ENCODE measurements around the gene SIAH2. TPM values are rescaled to one million over a fixed set of nuclear protein-coding genes. Genes with fewer than 3 reads are reported as not detected.
"Not testable (repeated sequence)": the region's sequence is repeated elsewhere in the genome, so short reads cannot be mapped to it uniquely, and the experiment has no call there.

SIAH2 gene, protein sequence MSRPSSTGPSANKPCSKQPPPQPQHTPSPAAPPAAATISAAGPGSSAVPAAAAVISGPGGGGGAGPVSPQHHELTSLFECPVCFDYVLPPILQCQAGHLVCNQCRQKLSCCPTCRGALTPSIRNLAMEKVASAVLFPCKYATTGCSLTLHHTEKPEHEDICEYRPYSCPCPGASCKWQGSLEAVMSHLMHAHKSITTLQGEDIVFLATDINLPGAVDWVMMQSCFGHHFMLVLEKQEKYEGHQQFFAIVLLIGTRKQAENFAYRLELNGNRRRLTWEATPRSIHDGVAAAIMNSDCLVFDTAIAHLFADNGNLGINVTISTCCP
- 29.9 TPM for total RNA-seq

DNA sequence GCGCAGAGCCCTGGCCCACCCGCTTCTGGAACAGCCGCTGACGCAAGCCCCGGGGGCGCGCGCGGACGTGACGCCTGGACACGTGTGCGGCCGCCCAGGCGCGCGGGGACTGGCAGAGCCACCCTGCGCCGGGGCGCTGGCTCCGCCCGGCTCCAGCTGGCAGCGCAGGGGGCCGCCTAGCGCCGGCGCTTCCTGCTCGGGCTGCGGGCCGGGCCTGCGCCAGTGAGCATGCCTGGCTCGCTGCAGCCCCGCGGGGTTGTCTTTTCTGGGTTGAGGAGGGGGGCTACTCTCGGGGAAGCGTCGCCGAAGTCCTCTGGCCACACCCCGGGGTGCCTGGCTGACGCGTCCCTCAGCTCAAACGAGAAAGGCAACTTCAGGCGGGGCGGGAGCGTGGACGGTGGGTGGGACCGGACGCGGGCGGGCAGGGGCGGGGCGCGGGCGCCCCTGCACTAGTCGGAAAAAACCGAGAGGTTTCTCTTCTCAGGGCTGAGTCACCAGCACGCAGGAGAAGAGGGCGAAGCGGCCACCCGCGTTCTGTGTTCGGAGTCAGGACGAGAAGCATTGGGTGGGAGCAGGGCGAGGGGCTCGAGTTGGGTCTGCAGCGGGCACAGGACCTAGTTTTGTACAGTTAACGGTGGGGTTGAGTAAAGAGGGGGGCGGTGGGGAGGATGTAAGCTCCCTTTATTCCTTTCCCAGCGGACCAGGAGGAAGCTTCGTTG lies at the start of gene SIAH2:
TSS of gene SIAH2 (minus strand) at position 48 of the 719 bp plus-strand sequence. CDS start 320 bp downstream, outside the sequence.
- DNase-seq (ENCODE audit: low spot score) = peak; percentile 94

DNA sequence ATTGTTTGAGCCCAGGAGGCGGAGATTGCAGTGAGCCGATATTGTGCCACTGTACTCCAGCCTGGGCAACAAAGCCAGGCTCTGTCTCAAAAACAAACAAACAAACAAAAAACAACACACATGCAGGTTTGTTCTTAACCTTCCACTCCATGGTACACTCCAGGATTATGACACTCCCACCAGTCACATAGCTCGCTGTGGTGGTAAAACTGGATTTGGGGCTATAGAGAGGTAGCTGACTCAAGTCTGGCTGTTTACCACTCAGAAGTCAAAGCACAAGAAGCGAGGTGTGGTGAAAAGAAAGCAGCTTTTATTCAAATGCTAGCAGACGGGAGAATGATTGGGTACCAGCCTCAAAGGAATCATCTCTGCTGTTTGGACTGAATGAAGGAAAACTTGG lies 49.0 kb upstream of the SIAH2 start:
- no peak for DNase-seq (ENCODE audit: low spot score)

DNA sequence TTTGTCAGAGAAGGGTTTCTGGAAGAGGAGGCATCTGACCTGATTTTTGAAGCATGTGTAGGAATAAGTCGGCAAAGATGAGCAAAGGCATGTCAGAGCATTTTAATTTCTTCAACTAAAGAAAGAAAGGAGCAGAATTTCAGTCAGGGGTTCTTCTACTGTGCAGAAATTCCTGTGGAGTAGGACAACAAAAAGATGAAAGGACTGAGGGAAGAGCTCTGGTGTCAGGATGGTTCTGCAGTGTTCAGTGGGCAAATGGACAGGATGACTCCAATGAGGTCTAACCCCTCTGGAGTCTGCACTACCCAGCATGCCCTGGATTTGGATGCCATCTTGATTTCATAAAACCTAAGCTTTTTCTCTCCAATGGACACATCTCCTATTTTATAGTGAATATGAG lies 47.7 kb upstream of the SIAH2 start:
- no peak for DNase-seq (ENCODE audit: low spot score)

DNA sequence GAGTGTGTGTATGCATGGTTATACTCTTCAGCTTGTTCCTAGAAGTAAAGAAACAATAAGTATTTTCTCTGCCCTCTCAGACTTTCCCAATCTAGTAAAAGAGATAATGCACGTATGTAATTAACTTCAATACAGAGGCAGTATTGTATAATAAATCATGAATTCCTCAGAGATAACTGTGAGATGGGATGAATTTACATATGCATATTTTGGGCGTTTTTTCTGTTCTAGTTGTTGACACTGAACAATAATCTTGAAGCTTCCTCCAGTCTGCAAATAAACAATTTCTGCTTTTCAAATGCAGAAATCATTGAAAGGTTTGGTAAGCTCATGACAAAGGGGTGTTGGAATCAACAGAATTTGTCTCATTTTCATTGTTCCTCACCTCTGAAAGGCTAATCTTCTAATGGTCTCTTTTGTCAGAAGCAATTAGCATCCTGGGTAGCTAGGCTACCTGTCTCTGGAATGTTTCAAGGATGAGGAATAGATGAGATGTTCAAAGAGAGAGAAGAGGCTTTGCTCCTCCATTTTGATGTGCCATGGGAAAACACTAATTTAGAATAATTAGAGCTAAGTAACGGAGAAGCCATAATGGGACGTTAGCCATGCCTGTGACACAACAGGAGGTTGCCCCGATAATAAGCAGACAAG lies 43.3 kb upstream of the SIAH2 start:
- no peak for DNase-seq (ENCODE audit: low spot score)

DNA sequence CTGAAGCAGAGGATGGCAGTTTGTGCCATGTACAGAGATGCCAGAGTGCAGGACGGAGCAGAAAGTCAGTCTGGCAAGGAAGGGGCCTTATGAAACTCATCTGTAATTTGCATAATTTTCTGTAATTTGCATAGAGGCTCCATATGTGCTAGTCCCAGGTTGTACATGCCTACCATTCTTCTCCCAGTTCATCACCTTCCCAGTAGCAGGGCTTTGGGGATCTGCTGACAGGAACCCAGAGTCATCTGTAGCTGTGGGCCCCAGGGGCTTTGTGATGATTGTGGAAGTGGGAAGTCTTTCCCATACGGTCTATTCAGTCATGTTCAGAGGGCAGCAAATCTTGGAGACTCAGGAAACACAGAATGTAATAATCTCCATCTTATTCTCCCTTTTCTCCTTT lies 42.4 kb upstream of the SIAH2 start:
- no peak for DNase-seq (ENCODE audit: low spot score)

DNA sequence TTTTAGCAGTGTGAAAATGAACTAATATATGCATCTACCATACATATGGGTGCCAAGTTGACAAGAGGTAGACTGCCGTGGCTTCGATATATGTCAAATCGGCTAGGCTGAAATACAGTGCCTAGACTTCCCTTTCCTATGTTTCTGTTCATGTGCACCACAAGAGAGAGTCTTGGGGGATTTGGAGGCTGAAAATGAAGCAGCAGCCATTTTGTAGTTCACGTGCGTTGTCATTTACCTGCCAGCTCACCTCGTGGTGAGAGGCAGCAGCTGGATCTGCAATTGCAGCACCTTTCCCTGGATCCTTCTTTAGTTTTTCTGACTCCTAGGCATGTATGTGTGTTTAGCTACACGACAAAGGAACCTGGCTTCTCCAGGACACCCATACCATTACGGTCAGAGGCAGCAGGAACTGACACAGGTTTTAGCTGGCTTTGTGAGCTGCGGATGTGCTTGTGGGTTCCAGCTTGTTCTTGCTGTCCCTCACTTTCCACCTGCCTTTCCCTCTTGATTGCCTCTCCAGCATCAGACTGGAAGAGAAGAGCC lies 40.5 kb upstream of the SIAH2 start:
- DNase-seq (ENCODE audit: low spot score) = no peak

DNA sequence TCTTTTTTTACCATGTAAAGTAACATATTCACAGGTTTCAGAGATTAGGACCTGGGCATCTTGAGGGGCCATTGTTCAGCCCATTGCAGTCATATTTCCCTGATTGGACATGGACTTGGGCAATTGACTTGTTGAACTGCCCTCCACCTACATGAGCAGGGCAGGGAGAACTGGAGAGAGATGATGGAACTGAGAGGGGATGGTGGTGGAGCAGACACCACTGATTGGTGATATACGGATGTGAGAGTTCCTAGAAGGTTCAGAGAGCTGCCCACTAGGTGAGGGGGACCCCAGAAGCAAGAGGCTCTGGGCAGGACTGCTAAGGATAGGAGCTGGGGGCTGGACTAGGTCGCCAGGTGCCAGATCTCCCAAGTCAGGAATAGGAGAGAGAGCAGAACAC lies 37.8 kb upstream of the SIAH2 start:
- no peak for DNase-seq (ENCODE audit: low spot score)

DNA sequence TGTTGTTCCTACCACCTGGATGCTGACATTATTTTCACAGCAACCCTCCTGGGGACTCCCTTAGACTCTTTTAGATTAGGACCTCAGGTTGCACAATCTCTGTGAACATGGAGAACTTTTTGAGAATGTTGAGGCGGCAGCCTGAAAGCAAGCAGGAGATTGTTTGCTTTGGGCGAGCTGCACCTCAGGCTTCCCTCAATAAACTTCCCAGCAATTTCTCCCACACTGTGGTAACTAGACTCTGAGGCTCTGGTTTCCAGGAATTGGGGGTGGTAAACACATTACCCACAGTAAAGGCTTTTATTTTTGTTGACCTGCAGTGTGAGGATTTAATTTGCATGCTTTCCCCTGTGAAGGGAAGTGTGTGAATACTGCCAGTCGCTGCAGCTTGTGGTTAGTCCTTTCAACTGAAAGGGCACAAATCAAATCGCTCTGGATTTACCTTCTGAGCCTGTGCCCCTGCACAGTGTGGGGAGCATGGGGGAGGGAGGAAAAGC lies 35.2 kb upstream of the SIAH2 start:
- DNase-seq (ENCODE audit: low spot score) = no peak

DNA sequence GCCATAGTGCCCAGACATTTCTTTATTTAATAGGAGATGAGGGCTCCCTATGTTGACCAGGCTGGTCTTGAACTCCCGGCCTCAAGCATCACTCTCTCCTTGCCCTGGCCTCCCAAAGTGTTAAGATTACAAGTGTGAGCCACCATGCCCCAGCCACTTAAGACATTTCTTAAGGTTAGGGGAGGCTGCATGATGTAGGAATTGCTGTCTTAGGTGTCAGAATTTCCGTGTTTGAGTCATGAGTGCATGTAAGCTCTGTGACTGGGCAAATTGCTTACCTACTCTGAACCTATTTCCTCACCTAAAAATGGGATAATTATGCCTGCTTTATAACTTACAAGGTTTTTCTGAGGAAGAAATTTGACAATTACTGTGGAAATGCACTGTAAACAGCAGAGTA lies 34.2 kb upstream of the SIAH2 start:
- no peak for DNase-seq (ENCODE audit: low spot score)

DNA sequence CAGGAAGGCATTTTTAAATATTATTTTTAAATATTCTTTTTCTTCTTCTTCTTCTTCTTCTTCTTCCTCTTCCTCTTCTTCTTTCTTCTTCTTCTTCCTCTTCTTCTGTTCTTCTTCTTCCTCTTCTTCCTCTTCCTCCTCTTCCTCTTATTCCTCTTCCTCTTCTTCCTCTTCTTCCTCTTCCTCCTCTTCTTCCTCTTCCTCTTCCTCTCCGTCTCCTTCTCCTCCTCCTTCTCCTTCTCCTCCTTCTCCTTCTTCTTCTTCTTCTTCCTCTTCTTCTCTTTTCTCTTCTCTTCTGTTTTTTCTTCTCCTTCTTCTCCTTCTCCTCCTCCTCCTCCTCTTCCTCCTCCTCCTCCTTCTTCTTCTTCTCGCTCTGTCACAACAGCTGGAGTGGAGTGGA lies 33.6 kb upstream of the SIAH2 start:
- DNase-seq (ENCODE audit: low spot score) = not testable (repeated sequence)

DNA sequence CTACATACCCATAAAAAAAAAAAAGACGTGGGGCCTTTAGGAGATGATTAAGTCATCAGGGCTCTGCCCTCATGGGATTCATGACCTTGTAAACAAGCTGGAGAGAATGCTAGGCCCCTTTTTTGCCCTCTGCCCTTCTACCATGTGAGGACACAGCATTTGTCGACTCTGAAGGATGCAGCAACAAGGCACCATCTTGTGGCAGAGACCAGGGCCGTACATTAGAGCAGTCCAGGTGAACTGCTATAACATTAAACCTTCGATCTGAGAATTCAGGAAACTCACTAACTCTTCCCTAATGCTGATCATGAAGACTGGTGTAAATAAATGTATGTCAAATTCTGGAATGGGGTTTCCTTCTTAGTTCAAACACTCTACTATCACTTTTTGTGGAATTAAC lies 30.7 kb upstream of the SIAH2 start:
- DNase-seq (ENCODE audit: low spot score) = no peak

DNA sequence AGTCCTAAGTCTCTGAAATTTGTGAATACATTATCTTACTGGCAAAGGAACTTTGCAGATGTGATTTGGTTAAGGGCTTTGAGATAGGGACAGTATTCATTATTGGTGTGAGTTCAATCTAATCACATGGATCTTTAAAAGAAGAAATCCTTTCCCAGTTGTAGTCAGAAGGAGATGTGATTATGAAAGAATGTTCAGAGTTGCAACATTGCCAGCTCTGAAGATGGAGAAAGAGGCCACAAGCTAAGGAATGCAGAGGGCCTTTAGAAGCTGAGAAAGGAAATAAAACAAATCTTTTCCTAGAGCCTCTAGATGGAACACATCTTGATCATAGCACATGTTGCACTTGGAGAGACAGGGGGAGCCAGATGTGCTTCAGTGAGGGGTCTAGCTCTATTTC lies 27.7 kb upstream of the SIAH2 start:
- no peak for DNase-seq (ENCODE audit: low spot score)

DNA sequence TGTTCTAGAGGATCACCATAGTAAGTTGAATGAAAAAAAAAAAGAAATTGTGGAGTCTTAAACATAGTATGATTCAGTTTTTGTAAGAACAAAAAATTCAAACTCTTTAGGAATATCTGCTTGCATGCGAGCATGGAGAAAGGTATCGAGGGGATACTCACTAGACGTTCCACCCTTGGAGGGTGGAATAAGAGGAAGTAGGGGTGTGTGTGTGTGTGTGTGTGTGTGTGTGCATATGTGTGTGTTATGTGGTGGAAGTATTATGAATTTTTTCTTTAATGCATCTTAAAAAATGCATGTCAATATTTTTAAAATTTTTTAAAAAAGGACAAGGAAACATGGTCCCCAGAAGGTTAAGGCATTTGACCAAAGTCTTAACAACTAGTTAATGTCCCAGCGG lies 26.5 kb upstream of the SIAH2 start:
- DNase-seq (ENCODE audit: low spot score) = no peak

DNA sequence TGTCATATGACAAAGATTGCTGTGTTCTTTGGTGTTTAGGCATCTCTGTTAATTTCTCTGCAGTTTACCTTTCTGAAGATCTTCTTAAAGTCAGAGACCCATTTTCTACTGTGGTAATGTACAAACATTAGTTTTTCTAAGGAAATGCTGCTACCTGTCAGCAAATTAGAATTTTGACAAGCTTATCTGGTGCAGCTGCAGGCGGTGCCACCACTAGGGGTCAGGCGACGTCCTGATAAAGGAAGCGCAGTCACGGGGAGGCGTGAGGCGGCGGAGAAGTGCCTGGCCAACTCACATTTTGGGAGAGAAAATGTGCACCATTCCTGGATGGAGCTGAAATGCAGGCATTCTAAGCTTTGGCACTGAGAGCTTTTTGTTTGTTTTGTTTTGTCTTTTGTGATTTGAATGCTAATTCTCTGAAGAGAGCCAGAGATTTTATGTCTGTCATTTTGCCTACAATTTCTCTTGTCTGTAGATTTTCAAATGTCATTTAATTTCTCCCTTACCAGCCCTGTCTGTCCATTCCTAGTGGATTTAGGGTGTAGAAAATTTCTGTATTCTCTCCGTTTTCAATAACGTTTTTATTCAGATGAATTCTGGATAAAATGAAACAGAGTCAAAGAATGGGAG lies 24.9 kb upstream of the SIAH2 start:
- peak; percentile 87 for DNase-seq (ENCODE audit: low spot score)

DNA sequence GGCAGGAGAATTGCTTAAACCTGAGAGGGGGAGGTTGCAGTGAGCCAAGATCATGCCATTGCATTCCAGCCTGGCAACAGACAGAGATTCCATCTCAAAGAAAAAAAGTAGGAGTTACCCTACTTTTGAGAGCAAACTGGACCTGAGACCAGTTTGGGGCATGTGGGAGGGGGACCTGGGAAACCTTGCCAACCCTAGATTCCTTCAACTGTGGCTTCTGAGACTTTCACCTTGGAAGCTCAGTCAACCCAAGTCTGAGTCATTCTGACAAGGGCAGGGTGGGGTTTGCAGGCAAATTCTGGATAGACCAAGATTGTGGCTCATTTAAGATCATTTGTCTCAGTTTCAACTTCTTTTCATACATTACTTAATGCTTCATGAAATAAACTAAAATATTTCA lies 23.8 kb upstream of the SIAH2 start:
- no peak for DNase-seq (ENCODE audit: low spot score)

DNA sequence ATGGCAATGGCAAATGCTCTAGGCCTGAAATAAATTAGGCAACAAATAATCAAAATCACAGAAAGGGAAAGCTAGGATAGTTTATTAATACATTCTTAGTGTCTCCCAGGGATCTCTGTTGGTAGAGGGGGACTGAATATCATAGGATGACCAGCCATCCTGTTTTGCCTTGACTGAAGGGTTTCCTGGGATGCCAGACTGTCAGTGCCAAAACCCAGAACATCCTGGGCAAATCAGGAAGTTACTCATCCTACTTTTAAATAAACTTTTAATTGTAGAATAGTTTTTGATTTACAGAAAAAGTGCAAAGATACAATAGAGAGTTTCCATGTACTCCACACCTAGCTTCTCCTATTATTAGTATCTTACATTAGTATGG lies 21.8 kb upstream of the SIAH2 start:
- no peak for DNase-seq (ENCODE audit: low spot score)

DNA sequence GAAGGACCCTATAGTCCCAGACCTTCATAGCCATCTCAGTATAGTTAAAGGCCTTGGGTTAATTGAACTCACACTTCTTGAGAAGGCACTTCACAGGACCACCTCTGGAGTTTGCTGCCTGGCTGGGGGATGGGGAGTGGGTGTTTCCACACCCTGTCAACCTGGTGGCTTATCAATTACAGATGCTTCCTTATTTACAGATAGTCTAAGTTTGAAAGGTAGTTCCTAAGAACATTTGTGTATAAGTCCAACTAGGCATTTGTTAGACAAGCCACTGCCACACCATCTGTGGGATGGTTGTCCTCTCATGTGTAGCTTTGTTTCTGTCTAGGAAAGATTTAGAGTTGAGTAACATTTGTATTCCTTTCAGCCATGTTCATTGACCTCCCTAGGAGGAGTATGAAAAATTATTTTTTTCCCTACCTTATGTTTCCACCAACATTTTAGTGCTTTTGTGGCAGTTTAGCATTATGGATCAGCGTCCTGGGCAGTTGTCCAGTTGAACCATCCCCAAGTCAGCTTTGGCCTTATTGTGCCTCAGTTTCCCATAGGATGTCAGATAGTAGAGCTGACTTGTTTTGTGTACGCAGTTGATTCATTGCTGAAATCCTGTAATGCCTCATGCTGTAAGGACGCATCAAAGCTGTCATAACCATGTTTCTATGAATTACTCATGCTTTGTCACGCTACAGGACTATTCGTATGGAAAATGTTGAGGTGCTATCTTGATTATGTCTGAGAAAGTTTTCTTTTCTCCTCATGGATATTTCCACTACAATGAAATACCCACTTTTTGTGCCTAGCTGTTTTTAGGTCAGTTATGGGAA lies 21.2 kb upstream of the SIAH2 start:
- no peak for DNase-seq (ENCODE audit: low spot score)

DNA sequence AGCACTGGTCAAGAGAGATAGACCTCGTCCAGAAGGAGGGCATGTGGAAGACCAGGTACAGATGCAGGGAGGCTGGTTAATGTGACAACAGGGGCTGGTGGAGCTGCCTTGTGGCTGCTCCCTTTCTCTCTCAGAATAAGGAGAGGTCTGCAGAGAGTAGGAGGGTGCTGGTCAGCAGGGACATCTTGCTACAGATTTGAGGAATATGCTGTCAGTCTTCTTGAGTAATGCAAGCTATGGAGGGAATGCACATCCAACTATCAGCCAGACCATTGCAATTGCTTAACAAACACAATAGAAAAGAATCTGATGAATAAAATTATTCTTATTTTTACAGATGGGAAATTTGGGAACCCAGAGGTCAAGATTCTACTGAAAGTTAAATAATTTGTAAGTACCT lies 20.3 kb upstream of the SIAH2 start:
- no peak for DNase-seq (ENCODE audit: low spot score)

DNA sequence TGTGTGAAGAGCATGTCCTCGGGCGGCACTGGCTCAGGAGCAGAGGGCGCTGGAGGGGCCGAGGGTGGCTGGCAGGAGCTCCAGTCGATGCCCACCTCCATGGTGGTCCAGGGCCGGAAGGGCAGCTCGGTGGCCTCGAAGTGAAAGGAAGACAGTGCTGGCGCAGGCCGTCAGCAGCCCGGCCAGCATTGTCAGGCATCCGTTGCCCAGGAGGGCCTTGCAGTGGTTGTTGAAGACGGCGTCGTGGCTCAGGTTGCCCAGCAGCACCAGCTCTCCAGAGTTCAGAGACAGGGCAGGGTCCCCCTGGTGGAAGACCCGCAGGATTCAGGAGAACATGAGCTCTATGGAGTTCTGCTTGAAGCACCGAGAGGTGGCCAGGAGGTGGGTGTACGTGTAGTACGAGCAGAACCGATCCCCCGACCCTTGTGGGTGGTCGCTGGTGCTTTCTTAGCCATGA lies 16.5 kb upstream of the SIAH2 start:
- DNase-seq (ENCODE audit: low spot score) = no peak

DNA sequence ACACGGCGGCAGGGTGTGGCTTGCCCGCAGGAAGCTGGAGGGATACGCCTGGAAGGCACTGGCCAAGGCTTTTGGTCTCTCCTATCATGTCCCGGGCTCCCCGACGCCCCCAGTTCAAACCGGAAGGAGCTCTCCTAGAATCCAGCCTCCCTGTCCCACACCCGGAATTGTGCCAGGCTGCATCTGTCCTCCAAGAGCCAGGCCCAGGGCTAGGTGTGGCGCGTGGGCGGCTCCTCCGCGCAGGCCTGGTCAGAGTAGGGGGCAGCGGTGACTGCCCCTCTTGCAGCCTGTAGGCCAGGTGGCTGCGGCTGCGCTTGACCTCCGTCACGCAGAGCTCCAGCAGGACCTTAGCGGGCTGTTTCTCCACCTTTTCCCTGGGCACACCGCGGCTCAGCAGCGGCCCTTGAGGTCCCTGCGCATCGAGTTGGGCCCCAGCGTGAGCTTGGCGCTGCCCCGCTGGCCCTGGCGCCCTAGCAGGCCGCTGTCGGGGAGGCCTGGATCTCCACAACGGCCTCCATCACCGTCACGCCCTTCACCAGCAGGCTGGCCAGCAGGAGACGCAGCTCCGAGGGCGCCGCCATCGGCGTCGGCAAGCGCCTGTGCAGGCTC lies 15.9 kb upstream of the SIAH2 start:
- no peak for DNase-seq (ENCODE audit: low spot score)
